ENCODE data around the gene ENOX1.
"Not testable (repeated sequence)": the region's sequence is repeated elsewhere in the genome, so short reads cannot be mapped to it uniquely, and the experiment has no call there.

ENOX1 gene

GRCh38 chr13:43203781-43204180 is 583.0 kb downstream of the ENOX1 start:
- DNase-seq (ENCODE audit: low spot score), result no peak

- no peak for DNase-seq (ENCODE audit: low spot score)
Measured at GRCh38 chr13:43200736-43201135, 586.0 kb downstream of the ENOX1 start.

GRCh38 chr13:43200307-43200706 is 586.5 kb downstream of the ENOX1 start:
- DNase-seq (ENCODE audit: low spot score), result no peak

GRCh38 chr13:43196750-43197370 is 589.9 kb downstream of the ENOX1 start:
- no peak for DNase-seq (ENCODE audit: low spot score)

GRCh38 chr13:43196086-43196621 is 590.6 kb downstream of the ENOX1 start:
- DNase-seq (ENCODE audit: low spot score), result peak; percentile 7

GRCh38 chr13:43195551-43195950 is 591.2 kb downstream of the ENOX1 start:
- no peak for DNase-seq (ENCODE audit: low spot score)

- no peak for DNase-seq (ENCODE audit: low spot score)
Measured at GRCh38 chr13:43195112-43195511, 591.7 kb downstream of the ENOX1 start.

GRCh38 chr13:43193789-43194420 is 592.9 kb downstream of the ENOX1 start:
- DNase-seq (ENCODE audit: low spot score), result no peak

GRCh38 chr13:43191546-43191945 is 595.2 kb downstream of the ENOX1 start:
- DNase-seq (ENCODE audit: low spot score), result no peak

GRCh38 chr13:43185226-43185625 is 601.5 kb downstream of the ENOX1 start:
- no peak for DNase-seq (ENCODE audit: low spot score)

- no peak for DNase-seq (ENCODE audit: low spot score)
Measured at GRCh38 chr13:43180837-43181236, 605.9 kb downstream of the ENOX1 start.

- no peak for DNase-seq (ENCODE audit: low spot score)
Measured at GRCh38 chr13:43180036-43180660, 606.6 kb downstream of the ENOX1 start.

GRCh38 chr13:43171489-43171888 is 615.3 kb downstream of the ENOX1 start:
- no peak for DNase-seq (ENCODE audit: low spot score)

GRCh38 chr13:43170506-43170905 is 616.3 kb downstream of the ENOX1 start:
- no peak for DNase-seq (ENCODE audit: low spot score)

GRCh38 chr13:43168434-43168833 is 618.3 kb downstream of the ENOX1 start:
- DNase-seq (ENCODE audit: low spot score), result not testable (repeated sequence)

GRCh38 chr13:43167731-43168130 is 619.0 kb downstream of the ENOX1 start:
- no peak for DNase-seq (ENCODE audit: low spot score)

GRCh38 chr13:43166644-43167457 is 619.9 kb downstream of the ENOX1 start:
- no peak for DNase-seq (ENCODE audit: low spot score)
